GM21723 (cell line): ENCODE measurements around the gene NCKAP5L.

Experiments
- ATAC-seq: cut with Tn5 transposase; IDR thresholded peaks from one replicate; pipeline ENCODE4 v1.9.1; 2021; ENCODE audit warnings: mild to moderate bottlenecking, moderate library complexity; ENCODE audit not compliant: unreplicated experiment

NCKAP5L gene

DNA sequence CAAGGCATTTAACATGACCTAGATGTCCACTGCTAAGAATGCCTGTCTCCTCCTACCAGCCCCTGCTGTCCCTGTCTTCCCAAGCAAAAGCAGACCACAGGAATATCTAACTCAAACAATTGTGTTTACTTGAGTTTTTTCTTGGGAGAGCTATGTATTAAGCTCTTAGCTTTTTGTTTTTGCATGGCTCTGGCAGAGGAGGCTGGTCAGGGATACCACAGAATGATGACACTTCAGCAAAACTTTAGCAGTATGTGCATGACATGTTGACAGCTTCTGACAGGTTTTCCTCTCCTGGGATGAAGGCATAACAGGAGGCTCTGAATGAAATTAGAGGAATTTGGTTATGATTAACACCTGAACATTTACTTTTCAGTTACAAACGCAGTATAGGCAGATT lies 79.9 kb downstream of the NCKAP5L start:
- ATAC-seq: no peak

DNA sequence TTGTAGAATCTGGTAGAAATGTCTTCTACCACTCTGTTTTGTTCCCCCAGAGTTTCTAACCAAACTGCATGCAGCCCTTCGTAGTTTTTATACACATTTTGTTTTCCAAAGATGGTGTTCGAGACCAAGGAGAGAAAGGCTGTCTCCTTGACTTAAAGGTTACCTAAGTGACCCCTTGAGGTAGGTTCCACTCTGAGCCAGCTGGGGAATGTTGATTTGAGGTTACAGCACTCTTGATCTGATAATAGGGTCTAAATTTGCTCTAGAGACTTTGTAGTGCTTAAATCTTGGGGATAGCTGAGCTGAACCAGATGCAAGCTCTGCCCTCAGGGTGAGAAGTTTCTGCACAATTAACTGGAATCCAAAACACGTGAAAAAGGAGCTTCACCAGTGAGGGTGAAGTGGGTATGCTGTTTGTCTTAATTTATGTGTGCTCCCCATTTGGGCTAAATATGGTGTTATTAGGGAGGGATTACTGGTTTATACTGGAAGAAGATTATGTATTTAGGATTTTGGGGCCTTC lies 83.8 kb downstream of the NCKAP5L start:
- ATAC-seq: no peak

DNA sequence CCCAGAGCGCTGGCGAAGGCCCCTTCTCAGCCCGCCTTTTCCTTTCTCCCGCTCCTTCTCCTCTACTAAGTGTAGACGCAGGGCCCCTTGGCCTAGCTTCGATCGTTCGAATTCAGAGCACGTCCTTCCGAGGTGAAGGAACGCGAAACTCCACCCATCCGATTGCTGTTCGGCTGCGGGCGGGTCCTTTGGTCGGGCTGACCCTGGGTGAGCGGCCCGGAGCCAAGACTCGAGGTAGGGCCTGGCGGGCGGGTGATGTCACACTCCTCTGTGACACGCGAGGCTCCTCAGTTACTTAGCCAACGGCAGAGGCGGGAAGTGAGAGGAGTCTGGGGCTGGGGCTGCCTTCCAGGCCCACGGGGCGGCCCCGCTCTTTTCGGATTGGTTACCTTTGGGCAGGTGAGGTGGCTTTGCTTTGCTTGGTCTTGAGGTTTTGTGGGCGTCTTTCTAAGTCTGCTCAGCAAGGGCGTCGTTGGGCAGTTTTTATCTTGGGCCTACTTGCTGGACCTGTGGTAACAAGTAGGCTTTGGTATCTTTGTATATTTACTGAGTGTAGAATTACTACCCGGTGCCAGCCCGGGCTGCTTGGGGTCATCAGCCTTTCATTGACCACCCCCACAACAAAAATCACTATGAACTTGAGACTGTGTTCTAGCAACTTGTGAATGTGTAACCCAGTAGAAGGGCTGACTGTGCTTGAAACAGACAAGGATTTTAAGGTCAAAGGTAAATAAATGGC lies 86.2 kb downstream of the NCKAP5L start:
- ATAC-seq: peak; percentile 63
